Ishikawa (cell line): ENCODE data around the gene DNAJC24.

ENCODE experiments used
- CREB1 ChIP-seq: IDR thresholded peaks from 2 replicates; pipeline ENCODE4 v1.6.1; 2012; ENCODE audit warnings: low read depth
- FOXM1 ChIP-seq: IDR thresholded peaks from 2 replicates; pipeline ENCODE4 v1.6.1; 2012; ENCODE audit warnings: low read depth, borderline replicate concordance
- MAX ChIP-seq: IDR thresholded peaks from 2 replicates; pipeline ENCODE4 v1.6.1; 2012
- YY1 ChIP-seq: IDR thresholded peaks from 2 replicates; pipeline ENCODE4 v1.6.1; 2012; ENCODE audit warnings: low read depth

- TF ChIP-seq MAX (no peak), CREB1 (no peak), YY1 (no peak), FOXM1 (no peak)
These were observed 43.1 kb upstream of the DNAJC24 start for GRCh38 chr11:31326470-31327148.
